MM.1S (cell line): ENCODE measurements around the gene PLEKHA1.

Source experiments
- DNase-seq: peaks from one replicate; pipeline ENCODE4 v3.0.0-alpha.2; 2015
- H2AFZ ChIP-seq: fragments of 300-600 bp; sonication (generic); 2 replicates; pipeline ENCODE4 v1.6.0; 2016; ENCODE audit warnings: antibody characterized with exemption, low read length
- H3F3A ChIP-seq: fragments of 300-600 bp; sonication (generic); 2 replicates; pipeline ENCODE4 v1.6.1; 2016; ENCODE audit warnings: mild to moderate bottlenecking, antibody characterized with exemption, low read length, moderate library complexity, mixed read lengths; ENCODE audit not compliant: insufficient read depth
- H3K27ac ChIP-seq: fragments of 300-600 bp; sonication (generic); 2 replicates; pipeline ENCODE4 v1.5.1; 2016; ENCODE audit warnings: mild to moderate bottlenecking, low read length
- H3K27me3 ChIP-seq: fragments of 300-600 bp; sonication (generic); replicated peaks from 2 replicates; pipeline ENCODE4 v1.6.0; 2016; ENCODE audit warnings: low read length; ENCODE audit not compliant: insufficient read depth
- H3K36me3 ChIP-seq: fragments of 300-600 bp; sonication (generic); replicated peaks from 2 replicates; pipeline ENCODE4 v1.6.1; 2016; ENCODE audit warnings: mild to moderate bottlenecking, low read length, mixed read lengths; ENCODE audit not compliant: insufficient read depth
- H3K4me1 ChIP-seq: fragments of 300-600 bp; sonication (generic); 2 replicates; pipeline ENCODE4 v1.6.1; 2016; ENCODE audit warnings: low read length, mixed read lengths
- H3K4me2 ChIP-seq: fragments of 300-600 bp; sonication (generic); 2 replicates; pipeline ENCODE4 v1.6.0; 2016; ENCODE audit warnings: low read depth, low read length
- H3K4me3 ChIP-seq: fragments of 300-600 bp; sonication (generic); 2 replicates; pipeline ENCODE4 v1.5.1; 2016; ENCODE audit warnings: low read length, mixed read lengths
- H3K79me2 ChIP-seq: fragments of 300-600 bp; sonication (generic); 2 replicates; pipeline ENCODE4 v1.6.1; 2016; ENCODE audit warnings: mixed run types, low read length, mixed read lengths
- H3K9ac ChIP-seq: fragments of 300-600 bp; sonication (generic); 2 replicates; pipeline ENCODE4 v1.6.1; 2016; ENCODE audit warnings: low read length, mixed read lengths
- H3K9me2 ChIP-seq: fragments of 300-600 bp; sonication (generic); replicated peaks from 2 replicates; pipeline ENCODE4 v1.6.1; 2016; ENCODE audit warnings: mild to moderate bottlenecking, low read length, mixed read lengths; ENCODE audit not compliant: insufficient read depth
- H3K9me3 ChIP-seq: fragments of 300-600 bp; sonication (generic); replicated peaks from 2 replicates; pipeline ENCODE4 v1.6.1; 2016; ENCODE audit warnings: mild to moderate bottlenecking, low read length, mixed read lengths; ENCODE audit not compliant: insufficient read depth
- H4K20me1 ChIP-seq: fragments of 300-600 bp; sonication (generic); 2 replicates; pipeline ENCODE4 v1.6.1; 2016; ENCODE audit warnings: mild to moderate bottlenecking, low read length, moderate library complexity, mixed read lengths; ENCODE audit not compliant: insufficient read depth
- EZH2 ChIP-seq: fragments of 300-600 bp; sonication (generic); optimal IDR thresholded peaks from 2 replicates; pipeline ENCODE3; 2017; ENCODE audit warnings: low read depth, mild to moderate bottlenecking, antibody characterized with exemption, low read length, mixed read lengths
- EZH2phosphoT487 ChIP-seq: fragments of 300-600 bp; sonication (generic); IDR thresholded peaks from 2 replicates; pipeline ENCODE4 v1.6.1; 2018; ENCODE audit warnings: antibody characterized with exemption, low read length
- TF ChIP-seq, protein P1 (sequence below): fragments of 300-600 bp; sonication (generic); IDR thresholded peaks from 2 replicates; pipeline ENCODE4 v1.5.1; 2016; ENCODE audit warnings: antibody characterized with exemption, low read length, mixed read lengths

The PLEKHA1 gene

DNA sequence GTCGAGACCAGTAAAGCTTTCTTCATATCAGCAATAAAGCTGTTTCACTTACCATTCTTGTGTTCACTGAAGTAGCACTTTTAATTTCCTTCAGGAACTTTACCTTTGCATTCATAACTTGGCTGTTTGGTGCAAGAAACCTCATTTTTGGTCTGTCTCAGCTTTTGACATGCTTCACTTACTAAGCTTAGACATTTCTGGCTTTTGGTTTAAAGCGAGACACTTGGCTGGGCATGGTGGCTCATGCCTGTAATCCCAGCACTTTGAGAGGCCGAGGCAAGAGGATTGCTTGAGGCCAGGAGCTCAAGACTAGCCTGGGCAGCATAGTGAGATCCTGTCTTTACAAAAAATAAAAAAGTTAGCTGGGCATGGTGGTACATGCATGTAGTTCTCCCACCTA lies 15.8 kb downstream of the PLEKHA1 start:
- H3K4me3 ChIP-seq, result no peak overlapping the region
- no peaks in the 10 kb centered on the region for H3K79me2 ChIP-seq
- H3K9me2 ChIP-seq, result no peaks in the 10 kb centered on the region
- H3K9ac ChIP-seq, result no peak overlapping the region
- H2AFZ ChIP-seq, result no peak overlapping the region
- no peaks in the 10 kb centered on the region for H3K4me1 ChIP-seq
- DNase-seq, result no peak
- no peaks in the 10 kb centered on the region for H3K9me3 ChIP-seq
- TF ChIP-seq EZH2phosphoT487 (no peak), EZH2 (no peak)
- TF ChIP-seq, protein P1, sequence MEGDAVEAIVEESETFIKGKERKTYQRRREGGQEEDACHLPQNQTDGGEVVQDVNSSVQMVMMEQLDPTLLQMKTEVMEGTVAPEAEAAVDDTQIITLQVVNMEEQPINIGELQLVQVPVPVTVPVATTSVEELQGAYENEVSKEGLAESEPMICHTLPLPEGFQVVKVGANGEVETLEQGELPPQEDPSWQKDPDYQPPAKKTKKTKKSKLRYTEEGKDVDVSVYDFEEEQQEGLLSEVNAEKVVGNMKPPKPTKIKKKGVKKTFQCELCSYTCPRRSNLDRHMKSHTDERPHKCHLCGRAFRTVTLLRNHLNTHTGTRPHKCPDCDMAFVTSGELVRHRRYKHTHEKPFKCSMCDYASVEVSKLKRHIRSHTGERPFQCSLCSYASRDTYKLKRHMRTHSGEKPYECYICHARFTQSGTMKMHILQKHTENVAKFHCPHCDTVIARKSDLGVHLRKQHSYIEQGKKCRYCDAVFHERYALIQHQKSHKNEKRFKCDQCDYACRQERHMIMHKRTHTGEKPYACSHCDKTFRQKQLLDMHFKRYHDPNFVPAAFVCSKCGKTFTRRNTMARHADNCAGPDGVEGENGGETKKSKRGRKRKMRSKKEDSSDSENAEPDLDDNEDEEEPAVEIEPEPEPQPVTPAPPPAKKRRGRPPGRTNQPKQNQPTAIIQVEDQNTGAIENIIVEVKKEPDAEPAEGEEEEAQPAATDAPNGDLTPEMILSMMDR, result no peak
- H3K27me3 ChIP-seq, result peaks cover 5% of the 10 kb centered on the region; the same call in 1 of the 2 replicates
- H3F3A ChIP-seq, result no peaks in the 10 kb centered on the region
- H3K4me2 ChIP-seq, result no peak overlapping the region
- H3K27ac ChIP-seq, result no peak overlapping the region
- H4K20me1 ChIP-seq, result no peaks in the 10 kb centered on the region
- H3K36me3 ChIP-seq, result no peaks in the 10 kb centered on the region

DNA sequence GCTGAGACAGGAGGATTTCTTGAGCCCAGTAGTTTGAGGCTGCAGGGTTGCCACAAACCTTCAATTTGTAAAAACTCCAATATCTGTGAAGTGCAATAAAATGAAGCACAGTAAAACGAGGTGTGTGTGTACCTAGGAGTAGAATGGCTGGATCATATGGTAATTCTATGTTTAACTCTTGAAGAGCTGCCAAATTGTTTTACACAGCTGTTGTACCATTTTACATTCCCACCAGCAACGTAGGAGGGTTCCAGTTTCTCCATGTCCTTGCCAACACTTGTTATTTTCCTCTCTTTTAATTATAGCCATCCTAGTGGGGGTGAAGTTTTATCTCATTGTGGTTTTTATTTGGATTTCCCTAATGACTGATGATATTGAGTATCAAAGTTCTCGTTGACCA lies 16.2 kb downstream of the PLEKHA1 start:
- Histone ChIP-seq H3K4me3 (no peak overlapping the region), H2AFZ (no peak overlapping the region), H3K9ac (no peak overlapping the region), H3K79me2 (no peaks in the 10 kb centered on the region), H3K27ac (no peak overlapping the region), H3K36me3 (no peaks in the 10 kb centered on the region), H3K9me3 (no peaks in the 10 kb centered on the region), H3F3A (no peaks in the 10 kb centered on the region), H3K4me2 (no peak overlapping the region), H3K9me2 (no peaks in the 10 kb centered on the region), H3K27me3 (peaks cover 5% of the 10 kb centered on the region; the same call in 1 of the 2 replicates), H4K20me1 (no peaks in the 10 kb centered on the region), H3K4me1 (no peaks in the 10 kb centered on the region)
- no peak for DNase-seq
- no peak for TF ChIP-seq EZH2
- TF ChIP-seq EZH2phosphoT487, result no peak
- TF ChIP-seq, protein P1, result no peak

GRCh38 chr10:122391875-122392274 lies 17.4 kb downstream of the PLEKHA1 start:
- Histone ChIP-seq H3K9me3 (no peaks in the 10 kb centered on the region), H3K4me2 (no peak overlapping the region), H3F3A (no peaks in the 10 kb centered on the region), H2AFZ (no peak overlapping the region), H3K27me3 (peaks cover 1% of the 10 kb centered on the region; the same call in 1 of the 2 replicates), H3K9ac (no peak overlapping the region), H3K4me1 (no peaks in the 10 kb centered on the region), H3K27ac (no peak overlapping the region), H4K20me1 (no peaks in the 10 kb centered on the region), H3K9me2 (no peaks in the 10 kb centered on the region), H3K4me3 (no peak overlapping the region), H3K79me2 (no peaks in the 10 kb centered on the region), H3K36me3 (no peaks in the 10 kb centered on the region)
- no peak for DNase-seq
- TF ChIP-seq, protein P1, result no peak
- TF ChIP-seq EZH2phosphoT487 (no peak), EZH2 (no peak)
